CD8-positive, alpha-beta memory T cell (primary cell): ENCODE measurements around the gene MCIDAS. TPM values are rescaled to one million over a fixed set of nuclear protein-coding genes. Genes with fewer than 3 reads are reported as not detected.
A peak's percentile ranks its signal among the peaks of the same experiment; 100 is the strongest.

Source experiments
- CTCF ChIA-PET: fragments of 350-600 bp; sonication (Branson Sonifier 250); formaldehyde crosslinking; loops from one replicate; lab custom pipeline; 2021; ENCODE audit warnings: antibody characterized with exemption; lab: Charles Lee
- POLR2A ChIA-PET: fragments of 350-600 bp; sonication (Branson Sonifier 250); formaldehyde crosslinking; loops from one replicate; lab custom pipeline; 2021; ENCODE audit warnings: antibody characterized with exemption; lab: Charles Lee
- DNase-seq, 5 donors: peaks; one replicate each; pipeline versions ENCODE4 v3.0.0 to v3.0.0-alpha.2; 2020 to 2022; ENCODE audit warnings: mixed read lengths in 1 of 5
- H3K27ac ChIP-seq: one replicate; pipeline ENCODE4 v1.7.0; 2013; ENCODE audit warnings: low read depth, mild to moderate bottlenecking, low read length, moderate library complexity
- H3K27me3 ChIP-seq: 2 replicates; pipeline ENCODE4 v1.7.0; 2013; ENCODE audit warnings: low read length, mild to moderate bottlenecking; ENCODE audit not compliant: insufficient read depth, poor library complexity, severe bottlenecking
- H3K36me3 ChIP-seq: 2 replicates; pipeline ENCODE4 v1.7.0; 2013; ENCODE audit warnings: mild to moderate bottlenecking, low read length, moderate library complexity; ENCODE audit not compliant: insufficient read depth
- H3K4me1 ChIP-seq: 2 replicates; pipeline ENCODE4 v1.7.0; 2013; ENCODE audit warnings: mild to moderate bottlenecking, low read length, moderate library complexity; ENCODE audit not compliant: insufficient read depth
- H3K4me3 ChIP-seq: 2 replicates; pipeline ENCODE4 v1.7.0; 2013; ENCODE audit warnings: mild to moderate bottlenecking, low read length
- H3K9me3 ChIP-seq: 2 replicates; pipeline ENCODE4 v1.7.0; 2013; ENCODE audit warnings: mild to moderate bottlenecking, low read length
- H3K27ac Mint-ChIP-seq, 8 donors: one replicate each; pipeline ENCODE4 v1.8.0; 2020 to 2021; ENCODE audit warnings: mixed read lengths in 8 of 8, mild to moderate bottlenecking in 6 of 8, inconsistent platforms in 3 of 8, moderate library complexity in 3 of 8
- H3K27me3 Mint-ChIP-seq, 2 donors: one replicate each; pipeline ENCODE4 v1.8.0; 2020 to 2021; ENCODE audit warnings: mixed read lengths in 2 of 2, mild to moderate bottlenecking in 1 of 2, moderate library complexity in 1 of 2
- H3K36me3 Mint-ChIP-seq, 3 donors: one replicate each; pipeline ENCODE4 v1.8.0; 2020 to 2021; ENCODE audit warnings: mixed read lengths in 3 of 3, inconsistent platforms in 1 of 3, mild to moderate bottlenecking in 1 of 3
- H3K4me1 Mint-ChIP-seq, 3 donors: one replicate each; pipeline ENCODE4 v1.8.0; 2020 to 2021; ENCODE audit warnings: mixed read lengths in 3 of 3, inconsistent platforms in 1 of 3, mild to moderate bottlenecking in 1 of 3
- H3K4me3 Mint-ChIP-seq, 7 donors: one replicate each; pipeline ENCODE4 v1.8.0; 2020 to 2021; ENCODE audit warnings: mixed read lengths in 7 of 7, mild to moderate bottlenecking in 6 of 7, moderate library complexity in 4 of 7, inconsistent platforms in 2 of 7
- H3K9me3 Mint-ChIP-seq, 5 donors: one replicate each; pipeline ENCODE4 v1.8.0; 2020 to 2022; ENCODE audit warnings: mixed read lengths in 5 of 5, mild to moderate bottlenecking in 3 of 5, moderate library complexity in 2 of 5, inconsistent platforms in 1 of 5
- polyA plus RNA-seq: library from polyadenylated mRNA; unstranded; fragments of 300-500 nt; fragmentation: Illumina TruSeq; gene quantifications from one replicate; pipeline ENCODE4 v1.2.3, GENCODE V29; 2021
- total RNA-seq, 2 experiments: library from RNA; stranded (reverse); gene quantifications; one replicate each; pipeline ENCODE4 v1.2.3, GENCODE V29; 2021

MCIDAS gene
- total RNA-seq (not detected), polyA plus RNA-seq (not detected)

- H3K9me3 Mint-ChIP-seq, result no peaks in the 10 kb centered on the region
- DNase-seq, result peak in 4 of 5 donors; percentile 26 to 59 (median 34)
- no peaks in the 10 kb centered on the region for H3K9me3 ChIP-seq
- no peaks in the 10 kb centered on the region for H3K36me3 ChIP-seq
- peaks cover 35 to 54% (median 35%) of the 10 kb centered on the region in 3 donors for H3K4me1 Mint-ChIP-seq
- peak within 1 kb of the TSS; percentile 67 to 83 (median 73) for H3K4me3 Mint-ChIP-seq
- no peaks in the 10 kb centered on the region for H3K36me3 Mint-ChIP-seq
- peaks cover 87% of the 10 kb centered on the region for H3K27me3 ChIP-seq
- H3K27ac Mint-ChIP-seq, result peak within 1 kb of the TSS in 1 of 8 donors; percentile 24
- H3K27ac ChIP-seq, result no peak within 1 kb of the TSS
- POLR2A ChIA-PET, result no interaction called here
- H3K27me3 Mint-ChIP-seq, result peaks cover 79 to 91% of the 10 kb centered on the region in 2 donors
- H3K4me1 ChIP-seq, result peaks cover 39% of the 10 kb centered on the region
- CTCF ChIA-PET, result no interaction called here
- H3K4me3 ChIP-seq, result no peak within 1 kb of the TSS
These were observed at the start of gene MCIDAS for GRCh38 chr5:55226934-55227663. Gene MCIDAS (minus strand): TSS chr5:55227315. CDS start chr5:55227138, 177 bp downstream.

GRCh38 chr5:55276771-55277170 lies 49.7 kb upstream of the MCIDAS start:
- Mint-ChIP-seq H3K4me3 (no peak overlapping the region), H3K36me3 (peaks cover 5 to 90% (median 41%) of the 10 kb centered on the region in 3 donors), H3K27ac (no peak overlapping the region), H3K4me1 (no peaks in the 10 kb centered on the region), H3K9me3 (no peaks in the 10 kb centered on the region), H3K27me3 (no peaks in the 10 kb centered on the region)
- Histone ChIP-seq H3K27me3 (no peaks in the 10 kb centered on the region), H3K4me1 (no peaks in the 10 kb centered on the region), H3K9me3 (no peaks in the 10 kb centered on the region), H3K36me3 (peaks cover 34% of the 10 kb centered on the region), H3K27ac (no peak overlapping the region), H3K4me3 (no peak overlapping the region)
- no peak for DNase-seq
- POLR2A ChIA-PET, result no interaction called here
- CTCF ChIA-PET, result no interaction called here

- Mint-ChIP-seq H3K9me3 (no peaks in the 10 kb centered on the region), H3K27me3 (no peaks in the 10 kb centered on the region), H3K4me3 (no peak overlapping the region), H3K27ac (no peak overlapping the region), H3K36me3 (peaks cover 0 to 75% (median 23%) of the 10 kb centered on the region in 3 donors), H3K4me1 (no peaks in the 10 kb centered on the region)
- no peak overlapping the region for H3K27ac ChIP-seq
- H3K27me3 ChIP-seq, result no peaks in the 10 kb centered on the region
- peaks cover 37% of the 10 kb centered on the region for H3K36me3 ChIP-seq
- no peaks in the 10 kb centered on the region for H3K9me3 ChIP-seq
- no peak overlapping the region for H3K4me3 ChIP-seq
- H3K4me1 ChIP-seq, result no peaks in the 10 kb centered on the region
- POLR2A ChIA-PET, result no interaction called here
- CTCF ChIA-PET, result no interaction called here
- no peak for DNase-seq
These were observed 31.2 kb upstream of the MCIDAS start for GRCh38 chr5:55258339-55258738.

DNA sequence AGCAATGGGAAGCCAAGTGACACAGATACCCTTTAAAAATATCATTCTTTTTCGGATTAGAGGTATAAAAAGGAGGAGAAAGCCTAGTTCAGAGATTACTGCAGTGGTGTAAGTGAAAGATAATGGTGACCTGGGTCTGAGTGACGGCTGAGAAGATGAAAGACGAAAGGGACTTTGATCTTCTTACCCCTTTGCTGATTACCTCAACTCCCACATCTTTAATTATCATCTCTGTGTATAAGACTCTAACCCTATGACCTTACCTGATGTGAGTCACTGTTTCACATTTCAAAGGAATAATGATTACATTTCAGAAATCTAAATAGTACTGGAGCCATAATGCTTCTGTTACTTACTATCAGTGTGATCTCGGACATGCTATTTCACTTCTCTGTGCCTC lies 27.7 kb upstream of the MCIDAS start:
- CTCF ChIA-PET, result no interaction called here
- peaks cover 0 to 48% (median 15%) of the 10 kb centered on the region in 3 donors for H3K36me3 Mint-ChIP-seq

GRCh38 chr5:55250064-55250463 lies 22.9 kb upstream of the MCIDAS start:
- ChIA-PET POLR2A (no interaction called here), CTCF (no interaction called here)
- Histone ChIP-seq H3K4me3 (no peak overlapping the region), H3K27ac (no peak overlapping the region), H3K9me3 (no peaks in the 10 kb centered on the region), H3K4me1 (no peaks in the 10 kb centered on the region), H3K27me3 (no peaks in the 10 kb centered on the region), H3K36me3 (no peaks in the 10 kb centered on the region)
- Mint-ChIP-seq H3K36me3 (peaks cover 5 to 8% (median 8%) of the 10 kb centered on the region in 3 donors), H3K4me3 (no peak overlapping the region), H3K9me3 (peaks cover 6 to 15% (median 10%) of the 10 kb centered on the region in 5 donors), H3K4me1 (no peaks in the 10 kb centered on the region), H3K27me3 (peaks cover 0 to 4% of the 10 kb centered on the region in 2 donors), H3K27ac (no peak overlapping the region)
- DNase-seq, result no peak

More for the DNA sequence above, 27.7 kb upstream of the MCIDAS start:
- Histone ChIP-seq H3K9me3 (no peaks in the 10 kb centered on the region), H3K27ac (no peak overlapping the region), H3K4me3 (no peak overlapping the region), H3K27me3 (no peaks in the 10 kb centered on the region), H3K4me1 (no peaks in the 10 kb centered on the region), H3K36me3 (peaks cover 20% of the 10 kb centered on the region)
- no peaks in the 10 kb centered on the region for H3K4me1 Mint-ChIP-seq
- no peaks in the 10 kb centered on the region for H3K27me3 Mint-ChIP-seq
- no peak for DNase-seq
- POLR2A ChIA-PET, result no interaction called here
- peak overlapping the region in 1 of 8 donors; percentile 44 for H3K27ac Mint-ChIP-seq
- H3K9me3 Mint-ChIP-seq, result no peaks in the 10 kb centered on the region
- H3K4me3 Mint-ChIP-seq, result no peak overlapping the region

DNA sequence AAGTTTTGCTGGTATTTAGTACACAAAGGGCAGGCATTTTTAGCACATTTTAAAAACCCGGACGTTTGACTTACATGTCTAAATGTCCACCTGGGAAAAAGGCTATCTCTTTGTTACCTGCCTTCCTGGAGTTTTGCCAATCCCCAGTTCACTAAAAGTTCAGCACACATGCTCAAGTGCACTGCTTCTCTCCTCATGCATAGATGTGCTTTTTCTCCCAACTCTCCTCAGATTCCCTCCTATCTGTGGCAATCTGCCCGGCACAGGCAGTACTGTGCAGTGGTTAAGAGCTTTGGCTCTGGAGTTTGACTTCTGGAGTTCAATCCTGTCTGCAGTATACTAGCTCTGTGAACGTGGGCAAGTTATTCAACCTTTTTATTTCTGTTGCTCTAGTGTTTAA lies 14.6 kb upstream of the MCIDAS start:
- H3K27ac ChIP-seq, result no peak overlapping the region
- no peaks in the 10 kb centered on the region for H3K4me1 ChIP-seq
- no peak overlapping the region for H3K4me3 ChIP-seq
- no peaks in the 10 kb centered on the region for H3K36me3 ChIP-seq
- Mint-ChIP-seq H3K27ac (no peak overlapping the region), H3K4me1 (no peaks in the 10 kb centered on the region), H3K4me3 (no peak overlapping the region), H3K9me3 (peaks cover 0 to 1% (median 0%) of the 10 kb centered on the region in 5 donors), H3K27me3 (peaks cover 9 to 17% of the 10 kb centered on the region in 2 donors), H3K36me3 (no peaks in the 10 kb centered on the region)
- no peak for DNase-seq
- H3K9me3 ChIP-seq, result no peaks in the 10 kb centered on the region
- peaks cover 7% of the 10 kb centered on the region for H3K27me3 ChIP-seq
- CTCF ChIA-PET, result no interaction called here
- POLR2A ChIA-PET, result interaction anchor here (0.7 kb wide), 1 partner anchor 12 kb away, joined by 5 read pairs; no protein-coding TSS in a partner anchor

GRCh38 chr5:55236800-55237199 lies 9.7 kb upstream of the MCIDAS start:
- H3K27ac Mint-ChIP-seq, result no peak overlapping the region
- Histone ChIP-seq H3K36me3 (no peaks in the 10 kb centered on the region), H3K27ac (no peak overlapping the region), H3K4me3 (no peak overlapping the region), H3K27me3 (peaks cover 31% of the 10 kb centered on the region), H3K4me1 (peaks cover 19% of the 10 kb centered on the region), H3K9me3 (no peaks in the 10 kb centered on the region)
- peaks cover 0 to 1% (median 0%) of the 10 kb centered on the region in 5 donors for H3K9me3 Mint-ChIP-seq
- DNase-seq, result no peak
- peaks cover 38 to 41% of the 10 kb centered on the region in 2 donors for H3K27me3 Mint-ChIP-seq
- H3K36me3 Mint-ChIP-seq, result no peaks in the 10 kb centered on the region
- POLR2A ChIA-PET, result no interaction called here
- no peak overlapping the region for H3K4me3 Mint-ChIP-seq
- H3K4me1 Mint-ChIP-seq, result peaks cover 14 to 23% (median 14%) of the 10 kb centered on the region in 3 donors
- CTCF ChIA-PET, result interaction anchor here (1.4 kb wide), 1 partner anchor 24 kb away, joined by 4 read pairs; no protein-coding TSS in a partner anchor

- H3K27me3 Mint-ChIP-seq, result peaks cover 63 to 64% of the 10 kb centered on the region in 2 donors
- peaks cover 25 to 39% (median 30%) of the 10 kb centered on the region in 3 donors for H3K4me1 Mint-ChIP-seq
- DNase-seq, result no peak
- ChIA-PET CTCF (interaction anchor here (1.2 to 1.6 kb wide), 2 partner anchors 8 to 62 kb away, joined by 3 to 4 read pairs; no protein-coding TSS in a partner anchor), POLR2A (interaction anchor here (0.6 to 1.0 kb wide), 2 partner anchors 74 to 576 kb away, joined by 3 to 4 read pairs; partner anchors contain the start of genes DHX29 and MTREX)
- no peaks in the 10 kb centered on the region for H3K36me3 Mint-ChIP-seq
- H3K9me3 Mint-ChIP-seq, result peaks cover 0 to 1% (median 0%) of the 10 kb centered on the region in 5 donors
- Histone ChIP-seq H3K27me3 (peaks cover 46% of the 10 kb centered on the region), H3K4me3 (peak overlapping the region; percentile 55), H3K27ac (no peak overlapping the region), H3K36me3 (no peaks in the 10 kb centered on the region), H3K9me3 (no peaks in the 10 kb centered on the region), H3K4me1 (peaks cover 32% of the 10 kb centered on the region)
- H3K27ac Mint-ChIP-seq, result peak overlapping the region in 3 of 8 donors; percentile 7 to 51 (median 25)
- H3K4me3 Mint-ChIP-seq, result peak overlapping the region; percentile 80 to 91 (median 87)
These were observed 7.1 kb upstream of the MCIDAS start for GRCh38 chr5:55234121-55234700.
